BLaER1 treated with 17β-estradiol and CSF1 and Interleukin-3, amounts not matched to agents 10 nM and 100 nM (cell line): ENCODE results near the gene PTPN14.

ENCODE experiments used
- H3K27ac ChIP-seq, 11 experiments: shearing (Covaris generic); formaldehyde crosslinking; 2 replicates each; pipeline ENCODE4 v1.8.1; 2022
- H3K27me3 ChIP-seq, 11 experiments: shearing (Covaris generic); formaldehyde crosslinking; 2 replicates each; pipeline ENCODE4 v1.8.1; 2022
- H3K36me3 ChIP-seq, 11 experiments: shearing (Covaris generic); formaldehyde crosslinking; 2 replicates each; pipeline ENCODE4 v1.8.1; 2022
- H3K4me1 ChIP-seq, 10 experiments: shearing (Covaris generic); formaldehyde crosslinking; 2 replicates each; pipeline ENCODE4 v1.8.1; 2022
- H3K4me2 ChIP-seq, 11 experiments: shearing (Covaris generic); formaldehyde crosslinking; 2 replicates each; pipeline ENCODE4 v1.8.1; 2022
- H3K4me3 ChIP-seq, 10 experiments: shearing (Covaris generic); formaldehyde crosslinking; 2 replicates each; pipeline ENCODE4 v1.8.1; 2022
- H3K9ac ChIP-seq, 11 experiments: shearing (Covaris generic); formaldehyde crosslinking; 2 replicates each; pipeline ENCODE4 v1.8.1; 2022
- H3K9me3 ChIP-seq, 11 experiments: shearing (Covaris generic); formaldehyde crosslinking; replicated peaks in 1 of 11; 2 replicates each; pipeline ENCODE4 v1.8.1; 2022
- H4K20me1 ChIP-seq, 11 experiments: shearing (Covaris generic); formaldehyde crosslinking; 2 replicates each; pipeline ENCODE4 v1.8.1; 2022
- Cebpa-rat ChIP-seq, 11 experiments: shearing (Covaris generic); IDR thresholded peaks; 2 replicates each; pipeline ENCODE4 v1.8.1; 2022

The PTPN14 gene

GRCh38 chr1:214330715-214331114, 220.7 kb downstream of the PTPN14 start:
- H3K9me3 ChIP-seq, result no peaks in the 10 kb centered on the region
- peaks cover 9 to 54% (median 31%) of the 10 kb centered on the region in 11 experiments; a peak in 20 of 22 replicates for H3K36me3 ChIP-seq
- no peak overlapping the region for H3K4me3 ChIP-seq
- H3K27me3 ChIP-seq, result no peaks in the 10 kb centered on the region
- TF ChIP-seq Cebpa-rat (IDR thresholded peaks at IDR 0.05), result no peak
- no peak overlapping the region for H3K9ac ChIP-seq
- H3K27ac ChIP-seq, result no peak overlapping the region
- H4K20me1 ChIP-seq, result peaks cover 0 to 19% (median 0%) of the 10 kb centered on the region in 11 experiments; a peak in 2 of 22 replicates
- no peak overlapping the region for H3K4me2 ChIP-seq
- H3K4me1 ChIP-seq, result peaks cover 13 to 22% (median 16%) of the 10 kb centered on the region in 10 experiments; a peak in 18 of 20 replicates

DNA sequence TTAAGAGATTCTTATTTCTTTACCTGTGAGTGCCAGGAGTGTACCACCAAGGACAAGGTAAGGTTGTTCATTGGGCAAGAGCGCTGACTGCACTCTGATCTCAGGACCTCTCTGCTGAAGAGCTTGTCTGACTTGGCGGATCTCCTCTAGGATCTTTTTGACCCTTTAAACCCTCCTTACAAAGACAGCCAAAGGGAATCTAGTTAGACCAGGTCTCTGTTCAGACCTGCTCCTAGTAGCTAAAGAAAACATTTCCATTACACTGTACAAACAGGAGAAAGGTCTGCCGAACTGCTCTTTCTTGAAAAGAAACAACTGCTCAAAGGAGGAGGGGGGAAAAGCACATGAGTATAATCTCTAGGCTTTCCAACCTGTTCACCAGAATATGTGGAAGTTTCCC, 221.2 kb downstream of the PTPN14 start:
- Histone ChIP-seq H3K9me3 (no peaks in the 10 kb centered on the region), H4K20me1 (peaks cover 0 to 19% (median 0%) of the 10 kb centered on the region in 11 experiments; a peak in 2 of 22 replicates), H3K4me1 (peaks cover 13 to 22% (median 16%) of the 10 kb centered on the region in 10 experiments; a peak in 18 of 20 replicates), H3K27ac (no peak overlapping the region), H3K27me3 (no peaks in the 10 kb centered on the region), H3K9ac (no peak overlapping the region), H3K4me3 (no peak overlapping the region), H3K4me2 (no peak overlapping the region), H3K36me3 (peaks cover 10 to 53% (median 35%) of the 10 kb centered on the region in 11 experiments; a peak in 20 of 22 replicates)
- TF ChIP-seq Cebpa-rat (IDR thresholded peaks at IDR 0.05), result no peak

GRCh38 chr1:214329470-214330220, 221.8 kb downstream of the PTPN14 start:
- Histone ChIP-seq H3K4me3 (no peak overlapping the region), H4K20me1 (peaks cover 0 to 19% (median 0%) of the 10 kb centered on the region in 11 experiments; a peak in 2 of 22 replicates), H3K4me1 (peaks cover 13 to 22% (median 16%) of the 10 kb centered on the region in 10 experiments; a peak in 18 of 20 replicates), H3K4me2 (no peak overlapping the region), H3K9ac (no peak overlapping the region), H3K27me3 (no peaks in the 10 kb centered on the region), H3K27ac (no peak overlapping the region), H3K9me3 (no peaks in the 10 kb centered on the region), H3K36me3 (peaks cover 12 to 54% (median 35%) of the 10 kb centered on the region in 11 experiments; a peak in 20 of 22 replicates)
- no peak for TF ChIP-seq Cebpa-rat (IDR thresholded peaks at IDR 0.05)

DNA sequence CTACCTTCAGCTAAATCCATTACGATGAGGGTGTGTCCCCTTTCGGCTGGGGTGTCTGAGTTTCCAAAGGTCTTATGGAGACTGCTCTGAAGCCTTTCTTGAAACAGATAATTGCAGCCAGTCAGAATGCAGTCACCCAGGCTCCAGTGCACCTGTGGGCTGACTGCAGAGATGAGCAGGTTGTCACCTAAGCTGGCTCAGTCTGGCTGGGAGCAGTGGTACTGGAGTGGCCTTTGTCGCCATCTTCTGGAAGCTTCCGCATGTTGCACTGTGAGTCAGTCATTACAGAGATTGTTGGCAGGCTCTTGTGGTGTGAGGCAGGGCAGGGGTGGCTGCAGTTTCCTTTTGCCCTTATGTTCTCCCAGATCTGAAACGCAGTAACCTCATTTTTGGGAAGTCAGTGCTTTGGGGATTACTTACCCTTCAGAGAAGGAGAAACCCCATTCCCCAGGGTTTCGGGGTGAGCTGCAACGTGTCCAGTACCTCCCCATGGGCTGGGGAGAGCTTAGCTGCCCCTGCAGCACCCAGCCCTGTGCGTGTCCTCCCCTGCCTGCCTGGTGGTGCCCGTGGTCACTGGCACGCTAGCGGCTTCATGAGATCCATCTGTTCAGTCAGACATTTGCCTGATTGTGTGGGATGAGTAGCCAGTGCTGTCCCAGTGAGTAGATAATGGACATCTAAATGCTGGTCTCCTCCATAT, 222.5 kb downstream of the PTPN14 start:
- no peak overlapping the region for H3K4me2 ChIP-seq
- H4K20me1 ChIP-seq, result peaks cover 0 to 19% (median 0%) of the 10 kb centered on the region in 11 experiments; a peak in 2 of 22 replicates
- TF ChIP-seq Cebpa-rat (IDR thresholded peaks at IDR 0.05), result no peak
- no peak overlapping the region for H3K9ac ChIP-seq
- H3K27me3 ChIP-seq, result no peaks in the 10 kb centered on the region
- H3K27ac ChIP-seq, result no peak overlapping the region
- peaks cover 8 to 52% (median 30%) of the 10 kb centered on the region in 11 experiments; a peak in 20 of 22 replicates for H3K36me3 ChIP-seq
- H3K4me3 ChIP-seq, result no peak overlapping the region
- H3K9me3 ChIP-seq, result no peaks in the 10 kb centered on the region
- peaks cover 13 to 22% (median 16%) of the 10 kb centered on the region in 10 experiments; a peak in 18 of 20 replicates for H3K4me1 ChIP-seq

DNA sequence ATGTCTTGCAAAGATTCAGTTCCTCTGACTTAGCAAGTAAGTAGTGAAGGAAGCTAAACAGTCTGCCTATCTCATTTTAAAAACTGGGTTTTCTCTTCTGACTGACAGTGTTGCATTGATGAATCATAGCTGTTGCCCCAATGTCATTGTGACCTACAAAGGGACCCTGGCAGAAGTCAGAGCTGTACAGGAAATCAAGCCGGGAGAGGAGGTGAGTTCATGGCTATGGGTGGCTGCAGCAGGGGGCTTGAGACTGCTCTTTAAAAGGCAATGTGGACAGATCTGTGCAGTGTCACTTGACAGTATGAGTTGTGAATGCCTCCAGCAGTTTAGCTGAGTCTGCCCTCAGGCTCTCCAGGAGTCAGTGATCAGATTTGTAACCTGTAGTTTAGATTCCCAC, 223.9 kb downstream of the PTPN14 start:
- Histone ChIP-seq H4K20me1 (peaks cover 0 to 18% (median 0%) of the 10 kb centered on the region in 11 experiments; a peak in 2 of 22 replicates), H3K27ac (no peak overlapping the region), H3K4me1 (peaks cover 13 to 21% (median 18%) of the 10 kb centered on the region in 10 experiments; a peak in 18 of 20 replicates), H3K4me2 (peak overlapping the region in 10 of 11 experiments; percentile 1 to 44 (median 18); a peak in 11 of 22 replicates), H3K36me3 (peaks cover 7 to 59% (median 29%) of the 10 kb centered on the region in 11 experiments; a peak in 19 of 22 replicates), H3K27me3 (no peaks in the 10 kb centered on the region), H3K9me3 (no peaks in the 10 kb centered on the region), H3K9ac (peak overlapping the region in 1 of 11 experiments; percentile 16; a peak in 1 of 22 replicates), H3K4me3 (no peak overlapping the region)
- no peak for TF ChIP-seq Cebpa-rat (IDR thresholded peaks at IDR 0.05)

GRCh38 chr1:214326406-214326805, 225.0 kb downstream of the PTPN14 start:
- H4K20me1 ChIP-seq, result peaks cover 0 to 11% (median 0%) of the 10 kb centered on the region in 11 experiments; a peak in 1 of 22 replicates
- H3K9ac ChIP-seq, result no peak overlapping the region; a peak in 3 of 22 replicates

GRCh38 chr1:214324896-214325800, 226.3 kb downstream of the PTPN14 start:
- Histone ChIP-seq H3K4me2 (no peak overlapping the region), H3K4me1 (peaks cover 19 to 40% (median 35%) of the 10 kb centered on the region in 10 experiments), H3K4me3 (no peak overlapping the region), H4K20me1 (peaks cover 0 to 11% (median 0%) of the 10 kb centered on the region in 11 experiments; a peak in 1 of 22 replicates), H3K9me3 (no peaks in the 10 kb centered on the region), H3K27ac (no peak overlapping the region), H3K36me3 (peaks cover 5 to 60% (median 21%) of the 10 kb centered on the region in 11 experiments; a peak in 18 of 22 replicates), H3K9ac (no peak overlapping the region), H3K27me3 (no peaks in the 10 kb centered on the region)
- no peak for TF ChIP-seq Cebpa-rat (IDR thresholded peaks at IDR 0.05)

More at GRCh38 chr1:214326406-214326805, 225.0 kb downstream of the PTPN14 start:
- Histone ChIP-seq H3K27me3 (no peaks in the 10 kb centered on the region), H3K4me3 (no peak overlapping the region), H3K36me3 (peaks cover 7 to 60% (median 29%) of the 10 kb centered on the region in 11 experiments; a peak in 19 of 22 replicates), H3K4me2 (peak overlapping the region in 5 of 11 experiments; percentile 2 to 44 (median 16); a peak in 4 of 22 replicates), H3K27ac (no peak overlapping the region), H3K9me3 (no peaks in the 10 kb centered on the region), H3K4me1 (peaks cover 19 to 32% (median 29%) of the 10 kb centered on the region in 10 experiments)
- TF ChIP-seq Cebpa-rat (IDR thresholded peaks at IDR 0.05), result no peak
